Adipose tissue (tissue), 3 donors: ENCODE data around the gene RMI2. TPM values are rescaled to one million over a fixed set of nuclear protein-coding genes. Genes with fewer than 3 reads are reported as not detected.

Experiments
- H3K27ac ChIP-seq: one replicate; pipeline ENCODE4 v1.5.1; 2013; ENCODE audit warnings: low read depth, low read length
- WGBS, 3 donors: extraction: QIAGEN DNeasy Blood & Tissue Kit; methylation state at CpG; one replicate each; pipeline ENCODE4 v1.1.7; 2013; 5-methylcytosine and 5-hydroxymethylcytosine counted together
- polyA plus RNA-seq, 3 donors: library from polyadenylated mRNA; stranded (reverse); fragments of 200-250 nt; gene quantifications; one replicate each; pipeline ENCODE4 v1.2.3, GENCODE V29; 2013
- donor health status: healthy with polysubstance abuse.
- donor health status: Bipolar disorder and iron deficiency.
- donor health status: healthy.

The RMI2 gene
- polyA plus RNA-seq, 3 donors = 0.67 to 0.87 (median 0.67) TPM

- WGBS, 3 donors = 65 to 87% (median 79%) methylated on average over 10 of the region's 10 CpGs
- H3K27ac ChIP-seq = no peak overlapping the region
Observed at GRCh38 chr16:11325404-11326083, 19.7 kb upstream of the RMI2 start.

GRCh38 chr16:11326084-11326736, 19.0 kb upstream of the RMI2 start:
- no peak overlapping the region for H3K27ac ChIP-seq
- 67 to 85% (median 71%) methylated on average over 9 of the region's 9 CpGs for WGBS, 3 donors

- WGBS, 3 donors = 88 to 91% (median 91%) methylated on average over 9 of the region's 9 CpGs
- no peak overlapping the region for H3K27ac ChIP-seq
Observed at GRCh38 chr16:11326737-11327276, 18.5 kb upstream of the RMI2 start.

GRCh38 chr16:11327277-11328171, 17.7 kb upstream of the RMI2 start:
- no peak overlapping the region for H3K27ac ChIP-seq
- 71 to 87% (median 80%) methylated on average over 23 of the region's 23 CpGs for WGBS, 3 donors

DNA sequence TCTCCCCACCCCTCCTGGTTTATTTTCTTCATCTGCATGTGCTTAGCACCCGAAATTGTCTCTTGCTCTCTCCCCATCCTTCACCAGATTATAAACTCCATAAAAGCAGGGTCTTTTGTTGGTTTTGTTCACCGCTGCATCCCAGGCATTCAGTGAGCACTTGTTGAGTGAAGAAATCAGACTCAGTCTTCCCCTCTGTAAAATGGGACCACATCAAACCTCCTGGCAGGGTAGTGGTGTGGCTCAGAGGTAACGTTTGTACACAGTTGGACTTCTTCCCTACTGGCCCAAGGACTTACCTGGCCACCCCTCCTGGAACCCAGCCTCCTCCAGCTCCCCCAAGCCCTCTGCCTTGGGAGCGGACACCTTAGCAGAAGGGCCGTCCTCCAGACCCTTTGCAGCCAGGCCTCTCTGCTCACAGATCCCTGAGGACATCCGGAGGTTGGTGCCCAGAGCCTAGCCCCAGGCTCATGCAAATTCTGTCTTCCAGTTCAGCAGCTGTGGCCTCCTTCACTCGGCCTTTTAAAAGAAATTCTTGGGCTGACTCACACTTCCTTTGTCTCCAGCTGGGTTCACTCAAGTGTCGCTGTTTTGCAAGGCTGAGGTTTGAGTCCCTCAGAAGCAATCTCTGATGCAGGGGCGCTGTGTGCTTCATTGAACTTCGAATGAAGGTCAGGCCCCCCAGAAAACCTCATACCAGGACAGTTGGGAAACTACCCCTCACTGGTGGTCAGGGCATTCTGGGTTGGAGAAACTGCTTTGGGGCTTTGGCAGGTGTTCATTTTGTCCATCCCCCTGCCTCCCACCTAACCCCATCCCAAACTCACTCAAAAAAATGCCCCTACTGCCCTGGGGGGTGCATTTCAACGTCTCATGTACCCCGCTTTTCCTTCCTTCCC, 16.8 kb upstream of the RMI2 start:
- H3K27ac ChIP-seq = no peak overlapping the region
- 29 to 61% (median 30%) methylated on average over 12 of the region's 12 CpGs for WGBS, 3 donors

DNA sequence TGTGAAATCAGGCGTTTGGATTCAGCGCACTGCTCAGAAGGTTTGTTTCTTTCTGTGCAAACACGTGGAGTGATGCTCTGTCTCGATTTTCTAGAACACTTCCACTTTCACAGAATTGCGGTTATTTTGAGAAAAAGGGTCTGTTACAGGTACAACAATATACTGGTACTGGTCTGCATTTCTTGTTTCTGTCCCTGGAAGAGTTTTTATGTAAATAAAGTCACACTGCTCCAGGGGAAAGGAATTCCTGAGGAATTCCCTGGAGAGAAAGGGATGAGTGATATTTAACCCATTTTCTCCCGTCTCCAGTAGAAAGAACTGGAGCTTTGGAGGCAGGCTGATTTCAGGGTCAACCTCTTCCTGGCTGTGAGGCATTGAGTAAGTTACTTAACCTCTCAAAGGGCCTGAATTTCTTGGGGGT, 16.2 kb upstream of the RMI2 start:
- H3K27ac ChIP-seq = no peak overlapping the region
- 17 to 41% (median 20%) methylated on average over 6 of the region's 6 CpGs for WGBS, 3 donors

DNA sequence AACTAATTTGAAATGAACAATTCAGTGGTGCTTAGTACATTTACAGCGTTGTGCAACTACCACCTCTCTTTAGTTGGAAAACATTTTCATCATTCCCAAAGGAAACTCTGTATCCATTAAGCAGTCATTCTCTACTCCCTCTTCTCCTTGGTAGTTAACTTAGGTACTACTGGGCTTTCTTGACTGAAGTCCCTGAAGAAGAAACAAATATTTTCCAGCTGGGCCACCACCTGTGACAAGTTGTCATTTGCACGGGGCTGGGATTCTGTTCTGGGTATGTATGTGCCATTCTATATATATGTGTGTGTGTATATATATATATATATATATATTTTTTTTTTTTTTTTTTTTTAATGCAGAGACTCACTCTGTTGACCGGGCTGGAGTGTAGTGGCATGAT, 15.4 kb upstream of the RMI2 start:
- H3K27ac ChIP-seq = no peak overlapping the region
- 78 to 82% (median 79%) methylated on average over 3 of the region's 3 CpGs for WGBS, 3 donors

DNA sequence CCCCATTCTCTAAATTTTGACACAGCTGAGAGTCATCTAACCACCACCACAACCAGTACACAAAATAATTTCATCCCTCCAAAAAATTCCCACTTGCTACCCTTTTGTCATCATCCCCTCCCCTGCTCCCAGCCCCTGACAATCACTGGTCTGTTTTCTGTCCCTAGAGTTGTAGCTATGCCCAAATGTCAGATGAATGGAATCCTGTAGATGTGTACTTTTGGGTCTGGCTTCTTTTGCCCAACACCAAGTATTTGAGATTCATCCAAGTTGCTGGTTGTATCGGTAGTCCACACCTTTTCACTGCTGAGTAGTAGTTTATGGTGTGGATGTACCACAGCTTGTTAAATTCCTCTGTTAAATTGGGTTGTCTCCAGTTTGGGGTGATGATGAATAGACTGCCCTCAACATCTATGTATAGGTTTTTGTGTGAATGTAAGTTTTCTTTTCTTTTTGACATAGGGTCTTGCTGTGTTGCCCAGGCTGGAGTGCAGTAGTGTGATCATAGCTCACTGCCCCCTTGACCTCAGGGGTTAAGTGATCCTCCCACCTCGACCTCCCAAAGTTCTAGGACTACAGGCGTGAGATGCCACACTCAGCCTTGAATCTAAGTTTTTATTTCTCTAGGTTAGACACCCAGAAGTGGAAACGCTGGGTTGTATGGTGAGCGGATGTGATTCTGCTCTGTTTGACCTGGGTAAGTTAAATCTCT, 14.6 kb upstream of the RMI2 start:
- WGBS, 3 donors = 87 to 93% (median 91%) methylated on average over 5 of the region's 5 CpGs
- H3K27ac ChIP-seq = no peak overlapping the region

DNA sequence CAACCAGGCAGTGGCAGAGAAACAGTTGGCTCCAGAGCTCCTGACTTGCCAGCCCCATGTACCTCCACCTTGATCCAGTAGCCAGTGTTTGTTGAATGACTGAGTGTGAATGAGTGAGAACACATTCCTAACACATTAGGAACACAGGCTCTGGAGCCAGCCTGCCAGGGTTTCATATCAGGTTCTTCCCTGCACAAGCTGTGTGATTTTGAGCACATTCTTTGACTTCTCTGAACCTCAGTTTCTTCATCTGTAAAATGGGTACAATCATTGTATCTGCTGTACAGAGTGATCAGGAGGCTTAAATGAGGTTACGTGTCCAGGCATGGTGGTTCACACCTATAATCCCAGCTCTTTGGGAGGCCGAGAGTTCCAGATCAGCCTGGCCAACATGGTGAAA, 13.3 kb upstream of the RMI2 start:
- WGBS, 3 donors = 99 to 100% (median 100%) methylated on average over 2 of the region's 2 CpGs
- H3K27ac ChIP-seq = no peak overlapping the region

GRCh38 chr16:11333010-11333409, 12.2 kb upstream of the RMI2 start:
- WGBS, 3 donors = 64 to 75% (median 65%) methylated on average over 9 of the region's 9 CpGs

DNA sequence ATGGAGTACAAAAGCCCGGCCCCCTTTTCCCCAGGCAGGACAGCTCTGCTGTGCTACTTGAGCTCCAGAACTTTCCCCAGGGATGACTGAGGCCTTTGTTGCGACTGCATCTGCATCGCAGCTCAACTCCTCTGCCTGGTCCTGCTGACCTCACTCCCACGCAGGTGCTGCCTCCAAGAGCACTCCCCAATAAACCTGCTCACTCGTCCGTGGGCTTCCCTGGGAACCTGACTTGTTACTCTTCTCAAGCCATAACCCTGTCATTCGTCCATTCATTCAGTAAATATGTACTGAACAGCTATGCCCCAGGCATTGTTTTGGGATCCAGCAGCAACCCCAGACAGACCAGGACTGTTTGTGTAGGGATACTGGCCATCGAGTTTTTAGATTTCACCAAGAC, 11.6 kb upstream of the RMI2 start:
- no peak overlapping the region for H3K27ac ChIP-seq
- 69 to 80% (median 72%) methylated on average over 8 of the region's 8 CpGs for WGBS, 3 donors

More at GRCh38 chr16:11333010-11333409, 12.2 kb upstream of the RMI2 start:
- H3K27ac ChIP-seq = no peak overlapping the region

DNA sequence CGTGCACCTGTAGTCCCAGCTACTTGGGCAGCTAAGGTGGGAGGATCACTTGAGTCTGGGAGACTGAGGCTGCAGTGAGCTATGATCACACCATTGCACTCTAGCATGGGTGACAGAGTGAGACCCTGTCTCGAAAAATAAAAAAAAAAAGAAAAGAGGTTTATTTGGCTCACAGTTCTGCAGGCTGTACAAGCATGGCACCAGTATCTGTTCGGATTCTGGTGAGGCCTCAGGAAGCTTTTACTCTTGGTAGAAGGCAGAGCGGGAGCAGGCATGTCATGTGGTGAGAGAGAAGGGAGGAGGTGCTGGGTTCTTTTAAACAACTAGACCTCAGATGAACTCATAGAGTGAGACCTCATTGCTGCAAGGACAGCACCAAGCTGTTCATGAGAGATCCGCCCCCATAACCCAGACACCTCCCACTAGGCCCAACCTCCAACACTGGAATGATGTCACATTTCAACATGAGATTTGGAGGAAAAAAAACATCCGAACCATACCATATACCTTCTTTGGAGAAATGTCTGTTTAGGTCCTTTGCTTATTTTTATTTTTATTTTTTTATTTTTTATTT, 10.3 kb upstream of the RMI2 start:
- 91 to 92% (median 91%) methylated on average over 6 of the region's 6 CpGs for WGBS, 3 donors

GRCh38 chr16:11339075-11339474, 6.2 kb upstream of the RMI2 start:
- H3K27ac ChIP-seq = no peak overlapping the region
- 72 to 86% (median 77%) methylated on average over 3 of the region's 3 CpGs for WGBS, 3 donors

More for the DNA sequence above, 10.3 kb upstream of the RMI2 start:
- H3K27ac ChIP-seq = no peak overlapping the region

GRCh38 chr16:11340710-11341109, 4.5 kb upstream of the RMI2 start:
- H3K27ac ChIP-seq = no peak overlapping the region
- WGBS, 3 donors = 68 to 78% (median 76%) methylated on average over 4 of the region's 4 CpGs

DNA sequence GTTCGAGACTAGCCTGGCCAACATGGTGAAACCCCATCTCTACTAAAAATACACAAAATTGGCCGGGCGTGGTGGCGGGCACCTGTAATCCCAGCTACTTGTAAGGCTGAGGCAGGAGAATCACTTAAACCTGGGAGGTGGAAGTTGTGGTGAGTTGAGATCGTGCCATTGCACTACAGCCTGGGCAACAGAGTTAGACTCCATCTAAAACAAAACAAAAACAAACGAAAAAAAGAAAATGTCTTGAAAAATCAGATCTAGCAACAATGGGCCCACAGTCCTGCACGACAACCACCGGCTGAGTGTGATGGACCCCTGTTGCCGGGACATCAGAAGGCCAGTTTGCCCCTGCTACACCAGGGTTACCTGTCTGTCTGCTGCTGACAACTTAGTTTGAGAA, 3.9 kb upstream of the RMI2 start:
- H3K27ac ChIP-seq = no peak overlapping the region
- 90 to 93% (median 90%) methylated on average over 9 of the region's 9 CpGs for WGBS, 3 donors

- 65 to 84% (median 73%) methylated on average over 5 of the region's 5 CpGs for WGBS, 3 donors
- no peak overlapping the region for H3K27ac ChIP-seq
Observed at GRCh38 chr16:11342021-11342855, 3.0 kb upstream of the RMI2 start.
